Measurements from ENCODE around the gene RALGAPA1. TPM values are rescaled to one million over a fixed set of nuclear protein-coding genes. Genes with fewer than 3 reads are reported as not detected.

RALGAPA1 gene
- total and polyA plus RNA-seq, 2 of the 13 experiments (the other 11 are each of a cell fraction or from before 2014, with no cell fraction given), result 65.0 to 89.2 TPM

- peak; percentile 100 for TF ChIP-seq ARID5B (CRISPR knock-in tag; IDR thresholded peaks at IDR 0.05)
- TF ChIP-seq, protein P1, sequence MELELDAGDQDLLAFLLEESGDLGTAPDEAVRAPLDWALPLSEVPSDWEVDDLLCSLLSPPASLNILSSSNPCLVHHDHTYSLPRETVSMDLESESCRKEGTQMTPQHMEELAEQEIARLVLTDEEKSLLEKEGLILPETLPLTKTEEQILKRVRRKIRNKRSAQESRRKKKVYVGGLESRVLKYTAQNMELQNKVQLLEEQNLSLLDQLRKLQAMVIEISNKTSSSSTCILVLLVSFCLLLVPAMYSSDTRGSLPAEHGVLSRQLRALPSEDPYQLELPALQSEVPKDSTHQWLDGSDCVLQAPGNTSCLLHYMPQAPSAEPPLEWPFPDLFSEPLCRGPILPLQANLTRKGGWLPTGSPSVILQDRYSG (CRISPR knock-in tag; IDR thresholded peaks at IDR 0.05), result peak; percentile 100
- peak; percentile 100 for TF ChIP-seq ZNF607 (CRISPR knock-in tag; IDR thresholded peaks at IDR 0.05; ENCODE audit: borderline replicate concordance)
- TF ChIP-seq ZNF343 (CRISPR knock-in tag; IDR thresholded peaks at IDR 0.05), result peak; percentile 100
- TF ChIP-seq SYNCRIP (IDR thresholded peaks at IDR 0.05; ENCODE audit: insufficient read depth, low read depth, low read length), result no peak
- TF ChIP-seq RFXAP (CRISPR knock-in tag; IDR thresholded peaks at IDR 0.05; ENCODE audit: borderline replicate concordance), result peak; percentile 99
- TF ChIP-seq TBX3 (IDR thresholded peaks at IDR 0.05; ENCODE audit: borderline replicate concordance), result peak; percentile 14; the same call in 1 of the 2 replicates
- TF ChIP-seq ZNF263 (CRISPR knock-in tag; IDR thresholded peaks at IDR 0.05), result peak; percentile 98
- TF ChIP-seq HMG20A (CRISPR knock-in tag; IDR thresholded peaks at IDR 0.05; ENCODE audit: borderline replicate concordance), result peak; percentile 100
- peak; percentile 98 for TF ChIP-seq SETDB1 (CRISPR knock-in tag; IDR thresholded peaks at IDR 0.05; ENCODE audit: borderline replicate concordance)
- TF ChIP-seq MLLT10 (CRISPR knock-in tag; IDR thresholded peaks at IDR 0.05), result peak; percentile 100
- peak; percentile 100 for TF ChIP-seq ZNF383 (CRISPR knock-in tag; IDR thresholded peaks at IDR 0.05; ENCODE audit: borderline replicate concordance)
- TF ChIP-seq FIP1L1 (IDR thresholded peaks at IDR 0.05; ENCODE audit: borderline replicate concordance, insufficient read depth, low read depth, low read length), result no peak; the same call in 1 of the 2 replicates
- TF ChIP-seq ZFAT (CRISPR knock-in tag; conservative IDR thresholded peaks at IDR 0.05), result peak; percentile 99
- TF ChIP-seq RELA (CRISPR knock-in tag; IDR thresholded peaks at IDR 0.05), result peak; percentile 100
- no peak for TF ChIP-seq ATF7 (IDR thresholded peaks at IDR 0.05)
- peak; percentile 100 for TF ChIP-seq ATF7 (CRISPR knock-in tag; IDR thresholded peaks at IDR 0.05)
- TF ChIP-seq ZNF496 (CRISPR knock-in tag; IDR thresholded peaks at IDR 0.05; ENCODE audit: insufficient replicate concordance), result peak; percentile 98
- peak; percentile 100 for TF ChIP-seq CSRNP2 (CRISPR knock-in tag; conservative IDR thresholded peaks at IDR 0.05; ENCODE audit: low read depth)
- peak; percentile 97 for TF ChIP-seq SP5 (CRISPR knock-in tag; IDR thresholded peaks at IDR 0.05; ENCODE audit: borderline replicate concordance, low read depth)
- peak; percentile 100 for TF ChIP-seq MEIS2 (CRISPR knock-in tag; IDR thresholded peaks at IDR 0.05)
- no peak for TF ChIP-seq HNRNPUL1 (IDR thresholded peaks at IDR 0.05; ENCODE audit: low read depth, low read length)
- peak; percentile 100 for TF ChIP-seq ZNF138 (CRISPR knock-in tag; IDR thresholded peaks at IDR 0.05; ENCODE audit: low read depth)
Measured at GRCh38 chr14:35534873-35535482, 274.1 kb downstream of the RALGAPA1 start (continued).
